AG04449 (cell line): ENCODE measurements around the gene MEIOSIN.

Experiments used
- CTCF ChIA-PET: fragments of 350-600 bp; formaldehyde crosslinking; extraction: SDS; loops from one replicate; lab custom pipeline; 2021; ENCODE audit warnings: antibody characterized with exemption; lab: Yijun Ruan, JAX
- POLR2A ChIA-PET: fragments of 400-600, 350-600 bp; formaldehyde crosslinking; extraction: SDS; loops from one replicate; lab custom pipeline; 2020; ENCODE audit warnings: antibody characterized with exemption, inconsistent platforms; lab: Yijun Ruan, JAX
- DNase-seq: peaks from one replicate; pipeline ENCODE4 v3.0.0-alpha.2; 2010; ENCODE audit warnings: low read depth, low spot score
- H3K4me3 ChIP-seq: 2 replicates; pipeline ENCODE4 v1.5.1; 2011; ENCODE audit warnings: low read depth, mild to moderate bottlenecking, control low read depth, low read length
- TF ChIP-seq, protein P1 (sequence below): IDR thresholded peaks from one replicate; pipeline ENCODE4 v1.5.1; 2011; ENCODE audit warnings: mild to moderate bottlenecking, moderate library complexity, low read length, control low read depth, inconsistent platforms; ENCODE audit not compliant: insufficient read depth; ENCODE audit errors: missing control alignments

Gene MEIOSIN

GRCh38 chr19:45804140-45804958 is 71.1 kb downstream of the MEIOSIN start:
- TF ChIP-seq, protein P1, sequence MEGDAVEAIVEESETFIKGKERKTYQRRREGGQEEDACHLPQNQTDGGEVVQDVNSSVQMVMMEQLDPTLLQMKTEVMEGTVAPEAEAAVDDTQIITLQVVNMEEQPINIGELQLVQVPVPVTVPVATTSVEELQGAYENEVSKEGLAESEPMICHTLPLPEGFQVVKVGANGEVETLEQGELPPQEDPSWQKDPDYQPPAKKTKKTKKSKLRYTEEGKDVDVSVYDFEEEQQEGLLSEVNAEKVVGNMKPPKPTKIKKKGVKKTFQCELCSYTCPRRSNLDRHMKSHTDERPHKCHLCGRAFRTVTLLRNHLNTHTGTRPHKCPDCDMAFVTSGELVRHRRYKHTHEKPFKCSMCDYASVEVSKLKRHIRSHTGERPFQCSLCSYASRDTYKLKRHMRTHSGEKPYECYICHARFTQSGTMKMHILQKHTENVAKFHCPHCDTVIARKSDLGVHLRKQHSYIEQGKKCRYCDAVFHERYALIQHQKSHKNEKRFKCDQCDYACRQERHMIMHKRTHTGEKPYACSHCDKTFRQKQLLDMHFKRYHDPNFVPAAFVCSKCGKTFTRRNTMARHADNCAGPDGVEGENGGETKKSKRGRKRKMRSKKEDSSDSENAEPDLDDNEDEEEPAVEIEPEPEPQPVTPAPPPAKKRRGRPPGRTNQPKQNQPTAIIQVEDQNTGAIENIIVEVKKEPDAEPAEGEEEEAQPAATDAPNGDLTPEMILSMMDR: no peak
- CTCF ChIA-PET: interaction anchor here (3.6 to 11.8 kb wide), 2 partner anchors 14 to 35 kb away, joined by 13 to 123 read pairs; partner anchors contain the start of gene SIX5
- no peak for DNase-seq
- POLR2A ChIA-PET: no interaction called here
- no peak overlapping the region for H3K4me3 ChIP-seq

DNA sequence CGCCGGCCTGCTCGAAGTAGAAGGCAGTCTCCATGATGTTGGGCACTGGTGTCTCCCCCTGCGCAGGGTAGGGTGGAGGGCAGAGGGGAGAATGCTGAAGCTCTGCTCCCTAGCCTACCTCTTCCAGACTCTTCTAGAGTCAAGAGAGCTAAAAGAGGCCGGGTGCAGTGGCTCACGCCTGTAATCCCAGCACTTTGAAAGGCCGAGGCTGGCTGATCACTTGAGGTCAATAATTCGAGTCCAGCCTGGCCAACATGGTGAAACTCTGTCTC is 71.7 kb downstream of the MEIOSIN start:
- no peak overlapping the region for H3K4me3 ChIP-seq
- ChIA-PET CTCF (interaction anchor here (3.6 to 11.8 kb wide), 2 partner anchors 13 to 35 kb away, joined by 13 to 123 read pairs; partner anchors contain the start of gene SIX5), POLR2A (no interaction called here)
- no peak for DNase-seq
- TF ChIP-seq, protein P1: no peak

DNA sequence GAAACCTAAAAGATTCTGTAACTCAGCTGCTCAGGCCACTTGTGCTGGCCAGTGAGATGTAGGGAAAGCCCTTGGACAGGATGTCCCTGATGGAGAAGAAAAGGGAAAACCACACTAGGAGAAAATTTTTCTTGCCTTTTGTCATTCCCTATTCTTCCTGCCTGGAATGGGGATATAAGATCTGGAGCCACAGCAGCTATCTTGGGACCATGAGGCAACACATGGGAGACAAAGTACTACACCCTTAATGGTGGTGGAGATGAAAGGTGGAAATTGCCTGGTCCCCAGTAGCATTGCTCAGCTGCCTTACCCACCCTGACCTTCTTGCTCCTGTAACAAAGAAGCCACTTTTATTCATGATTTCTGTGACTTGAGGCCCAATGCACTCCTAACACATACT is 72.5 kb downstream of the MEIOSIN start:
- no peak overlapping the region for H3K4me3 ChIP-seq
- POLR2A ChIA-PET: interaction anchor here (0.6 to 1.4 kb wide), 2 partner anchors 23 to 35 kb away, joined by 3 to 5 read pairs; partner anchors contain the start of gene DMPK
- CTCF ChIA-PET: interaction anchor here (3.6 to 11.8 kb wide), 2 partner anchors 12 to 36 kb away, joined by 13 to 123 read pairs; partner anchors contain the start of gene SIX5
- DNase-seq: no peak
- TF ChIP-seq, protein P1: no peak

GRCh38 chr19:45809643-45810159 is 76.5 kb downstream of the MEIOSIN start:
- ChIA-PET POLR2A (interaction anchor here (0.6 kb wide), 1 partner anchor 27 kb away, joined by 4 read pairs; the partner anchor contains the start of gene DMPK), CTCF (interaction anchor here (1.0 to 11.8 kb wide), 3 partner anchors 8 to 40 kb away, joined by 3 to 123 read pairs (median 42); partner anchors contain the start of gene SIX5)
- peak; percentile 23 for DNase-seq
- H3K4me3 ChIP-seq: no peak overlapping the region; the same call in 1 of the 2 replicates
- TF ChIP-seq, protein P1: no peak

GRCh38 chr19:45812297-45812696 is 79.1 kb downstream of the MEIOSIN start:
- ChIA-PET POLR2A (no interaction called here), CTCF (interaction anchor here (1.3 to 10.8 kb wide), 6 partner anchors 9 to 71 kb away, joined by 3 to 231 read pairs (median 17); partner anchors contain the start of genes IRF2BP1 and SIX5)

More at GRCh38 chr19:45812297-45812696, 79.1 kb downstream of the MEIOSIN start:
- H3K4me3 ChIP-seq: no peak overlapping the region
- DNase-seq: no peak
- TF ChIP-seq, protein P1: no peak
